NCI-H1436 (cell line): Measurements from ENCODE around the gene CPNE5.

Experiments
- DNase-seq: peaks from one replicate; lab custom pipeline; 2025; lab: John Stamatoyannopoulos, UW

CPNE5 gene

DNA sequence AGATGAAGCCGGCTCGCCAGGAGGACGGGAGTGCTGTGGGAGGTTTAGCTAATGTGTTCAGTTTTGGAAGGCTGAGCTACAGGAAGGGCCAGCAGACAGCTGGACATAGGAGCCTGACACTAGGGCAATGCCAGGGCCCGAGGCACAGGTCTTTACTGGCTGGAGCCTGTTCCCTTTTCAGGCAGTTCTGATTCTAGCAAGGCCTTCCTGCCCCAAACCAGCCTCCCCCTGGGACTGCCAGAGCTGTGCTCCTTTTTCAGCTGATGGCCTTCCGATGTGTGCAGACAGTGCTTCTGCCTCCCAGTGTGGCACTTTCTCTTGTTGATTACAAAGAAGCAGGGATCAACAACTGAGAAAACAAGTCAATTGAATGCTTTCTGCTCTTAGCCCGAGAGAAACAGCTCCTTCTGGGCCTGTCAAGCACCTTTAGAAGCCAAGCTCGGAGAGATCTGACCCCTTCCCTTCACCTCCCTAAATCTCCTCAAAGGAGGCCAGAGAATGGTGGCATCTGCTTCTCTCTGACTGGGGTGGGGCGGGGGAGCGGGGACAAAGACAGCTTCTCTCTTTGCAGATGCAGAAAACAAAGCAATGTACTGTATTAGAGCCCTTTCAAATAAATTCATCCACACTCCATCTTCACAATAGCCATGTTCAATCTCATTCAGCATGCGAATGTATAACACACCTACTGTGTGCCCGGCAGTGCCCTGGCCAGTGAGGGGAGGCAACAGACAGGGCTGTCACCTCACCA lies 78.4 kb downstream of the CPNE5 start:
- DNase-seq = no peak

DNA sequence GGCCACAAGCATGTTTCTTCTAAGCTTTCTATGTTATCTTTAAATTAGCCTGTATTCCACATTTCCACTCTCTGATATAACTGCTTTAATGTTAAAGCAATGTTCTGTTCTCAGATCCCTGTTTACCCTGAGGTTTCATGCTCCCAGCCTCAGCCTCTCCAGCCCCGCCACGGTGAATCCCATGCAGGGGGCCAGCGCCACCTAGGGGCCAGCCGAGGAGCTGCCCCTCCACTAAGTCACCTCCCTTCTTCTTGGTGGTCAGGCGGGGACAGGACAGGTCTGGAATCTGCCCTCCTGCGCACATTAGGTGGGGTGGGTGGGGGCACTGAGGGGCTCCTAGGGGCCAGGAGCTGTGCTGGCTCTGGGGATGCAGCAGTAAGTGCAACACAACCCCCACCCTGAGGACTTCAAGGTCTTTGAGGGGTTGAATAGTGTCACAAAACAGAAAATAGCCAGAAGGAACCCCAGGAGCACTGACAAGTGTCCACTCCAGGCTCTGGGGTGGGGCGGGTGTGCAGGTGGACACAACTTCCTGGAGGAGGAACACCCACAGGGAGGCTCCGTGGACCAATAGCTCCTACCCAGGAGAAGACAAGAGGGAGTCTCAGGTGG lies 80.0 kb downstream of the CPNE5 start:
- DNase-seq = peak; percentile 43

DNA sequence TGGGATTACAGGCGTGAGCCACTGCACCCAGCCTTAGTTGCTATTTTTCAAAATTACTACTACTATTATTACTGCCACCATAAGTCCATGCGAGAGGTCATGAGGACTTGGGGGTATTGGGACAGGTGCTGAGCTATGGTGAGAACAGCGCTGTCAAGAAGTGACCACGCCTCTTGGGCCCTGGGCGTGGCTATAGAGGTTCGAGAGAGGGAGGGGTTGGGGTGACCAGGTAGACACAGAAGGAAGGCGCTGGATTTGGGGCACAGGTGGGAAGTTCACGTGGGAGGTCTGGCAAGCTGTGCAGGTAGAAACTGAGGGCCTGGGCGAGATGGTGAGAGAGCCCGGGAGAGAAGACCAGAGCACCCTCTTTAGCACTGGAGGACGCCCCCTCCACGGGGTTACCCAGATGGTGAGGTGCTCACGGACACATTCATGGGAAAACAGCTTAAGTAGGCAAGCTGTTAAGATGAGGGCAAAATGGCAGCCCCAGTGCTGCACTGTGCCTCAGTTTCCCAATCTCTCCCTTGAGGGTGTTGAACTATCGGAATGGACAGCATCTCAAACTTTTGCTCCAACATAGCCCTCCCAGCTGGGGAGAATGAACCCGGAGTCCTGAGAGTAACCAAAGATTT lies 80.6 kb downstream of the CPNE5 start:
- no peak for DNase-seq

DNA sequence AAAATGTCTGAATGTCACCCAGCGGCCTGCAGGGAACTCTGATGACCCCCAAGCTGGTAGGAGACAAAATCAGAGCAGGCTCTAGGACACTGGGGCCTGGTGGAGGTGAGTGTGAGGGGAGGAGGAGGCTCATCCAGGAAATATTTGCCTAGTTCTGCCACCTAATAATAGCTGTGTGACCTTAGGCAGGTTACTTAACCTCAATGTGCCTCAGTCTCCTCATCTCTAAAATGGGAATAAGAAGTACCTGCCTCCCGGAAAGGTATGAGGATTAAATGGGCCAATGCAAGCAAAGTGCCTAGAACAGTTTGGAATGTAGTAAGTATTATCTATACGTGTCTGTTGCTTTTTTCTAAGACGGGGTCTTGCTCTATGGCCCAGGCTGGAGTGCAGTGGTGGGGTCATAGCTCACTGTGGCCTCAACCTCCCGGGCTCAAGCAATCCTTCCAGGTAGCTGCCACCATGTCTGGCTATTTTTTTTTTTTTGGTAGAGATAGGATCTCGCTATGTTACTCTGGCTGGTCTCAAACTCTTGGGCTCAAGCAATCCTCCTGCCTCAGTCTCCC lies 81.2 kb downstream of the CPNE5 start:
- DNase-seq = no peak

DNA sequence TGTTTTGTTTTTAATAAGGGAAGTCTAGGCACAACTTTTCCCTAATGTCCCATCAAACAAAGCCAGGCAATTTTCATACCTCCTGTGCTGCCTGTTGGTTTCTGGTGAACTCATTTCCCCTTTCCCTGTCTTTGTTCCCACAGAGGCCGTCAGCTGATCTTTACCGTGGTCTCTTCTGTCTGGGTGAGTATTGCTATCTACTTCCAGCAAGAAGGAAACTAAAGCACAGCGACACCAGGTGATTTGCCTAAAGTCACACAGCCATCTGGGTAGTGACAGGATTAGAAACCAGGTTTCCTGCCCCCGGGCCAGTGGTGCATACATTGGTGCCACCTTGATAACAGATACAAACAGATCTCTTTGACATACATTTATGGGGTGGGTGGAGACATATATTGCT lies 82.0 kb downstream of the CPNE5 start:
- no peak for DNase-seq

DNA sequence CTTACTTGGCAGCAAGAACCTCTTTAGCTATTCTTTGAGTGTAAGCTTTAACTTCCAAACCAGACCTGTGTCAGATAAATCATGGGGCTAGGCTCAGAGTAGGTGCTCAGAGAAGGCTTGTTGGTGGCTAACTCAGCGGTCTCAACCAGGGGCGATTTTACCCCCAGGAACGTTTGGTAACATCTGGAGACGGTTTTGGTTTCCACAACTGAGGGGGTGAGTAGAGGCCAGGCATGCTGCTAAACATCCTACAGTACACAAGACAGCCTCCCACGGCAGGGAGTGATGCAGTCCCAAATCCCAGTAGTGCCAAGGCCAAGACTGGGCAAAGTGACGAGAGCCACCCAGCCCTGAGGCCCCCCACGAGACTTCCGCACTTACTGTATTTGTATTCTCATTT lies 82.5 kb downstream of the CPNE5 start:
- no peak for DNase-seq

DNA sequence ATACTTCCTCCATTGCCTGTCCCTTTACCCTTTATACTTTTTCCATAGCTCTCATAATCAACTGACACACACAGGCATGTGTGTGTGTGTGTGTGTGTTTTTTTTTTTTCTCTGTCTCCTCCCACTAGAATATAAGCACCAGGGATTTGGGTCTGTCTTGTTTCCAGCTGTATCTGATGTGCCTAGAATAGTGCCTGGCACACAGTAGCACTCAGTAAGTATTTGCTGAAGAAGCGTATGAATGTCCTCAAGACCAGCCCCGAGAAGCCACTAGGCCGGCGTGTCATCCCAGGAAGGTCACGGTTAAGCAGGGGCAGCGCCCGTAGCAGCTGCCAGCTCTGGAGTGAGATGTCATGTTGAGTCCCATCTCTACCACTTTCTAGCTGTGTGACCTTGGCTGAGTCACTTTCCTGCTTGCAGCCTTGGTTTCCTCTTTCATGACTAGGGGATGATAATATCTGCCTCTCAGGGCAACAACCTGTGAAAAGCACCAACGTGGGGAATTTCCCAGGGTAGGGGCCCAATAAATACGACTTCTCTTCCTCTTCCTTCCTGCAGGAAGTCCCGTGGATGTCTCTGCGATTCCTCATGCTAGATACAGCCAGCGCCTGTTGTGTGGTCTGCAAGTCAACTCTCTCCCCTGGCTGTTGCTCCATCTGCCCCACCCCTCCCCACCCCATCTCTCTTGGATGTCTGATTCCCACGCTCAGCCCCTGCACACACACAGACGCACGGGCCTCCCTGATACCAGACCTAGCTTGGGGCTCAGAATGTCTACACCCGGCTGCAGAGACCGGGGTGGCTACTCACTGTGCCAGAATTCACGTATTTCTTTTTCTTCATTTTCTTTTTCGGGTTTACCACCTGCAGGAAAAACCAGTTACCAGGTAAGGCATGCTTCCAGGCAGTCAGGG lies 83.6 kb downstream of the CPNE5 start:
- DNase-seq = no peak

DNA sequence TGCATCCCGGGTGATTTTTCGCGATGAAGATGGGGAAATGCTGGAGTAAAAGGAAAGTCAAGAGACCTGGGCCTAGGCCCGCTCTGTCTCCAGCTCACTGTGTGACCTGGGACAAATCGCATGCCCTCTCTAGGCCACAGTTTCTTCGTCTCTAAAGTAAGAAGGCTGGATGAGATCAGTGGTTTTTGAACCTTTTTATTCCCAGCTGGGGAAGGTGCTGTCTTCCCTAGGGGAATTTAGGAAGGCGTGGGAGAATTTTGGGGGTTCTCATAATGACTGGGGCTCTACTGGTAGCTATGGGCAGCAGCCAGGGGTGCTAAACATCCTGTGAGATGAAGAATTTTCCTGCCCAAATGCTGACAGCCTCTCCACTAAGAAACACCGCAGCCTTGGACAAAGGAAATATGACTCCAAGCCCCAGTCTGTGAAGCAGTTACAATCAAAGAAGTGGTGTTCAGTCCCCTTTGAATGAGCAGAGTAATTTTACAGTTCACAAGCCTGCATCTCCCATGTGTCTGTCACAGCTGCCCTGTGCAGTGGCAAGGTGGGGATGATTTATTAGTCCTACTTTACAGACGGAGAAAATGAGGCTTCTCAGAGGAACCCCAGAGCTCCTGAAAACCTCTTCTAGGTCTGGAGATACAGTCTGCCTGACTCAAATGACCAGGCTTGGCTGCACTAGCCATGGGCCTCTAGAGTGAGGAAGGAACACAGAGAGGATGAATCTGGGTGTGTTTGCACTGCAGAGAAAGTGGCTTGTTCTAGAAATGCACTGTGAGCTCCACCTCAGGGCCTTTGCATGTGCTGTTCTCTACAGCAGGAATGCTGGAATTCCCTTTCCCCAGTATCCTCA lies 84.4 kb downstream of the CPNE5 start:
- no peak for DNase-seq

DNA sequence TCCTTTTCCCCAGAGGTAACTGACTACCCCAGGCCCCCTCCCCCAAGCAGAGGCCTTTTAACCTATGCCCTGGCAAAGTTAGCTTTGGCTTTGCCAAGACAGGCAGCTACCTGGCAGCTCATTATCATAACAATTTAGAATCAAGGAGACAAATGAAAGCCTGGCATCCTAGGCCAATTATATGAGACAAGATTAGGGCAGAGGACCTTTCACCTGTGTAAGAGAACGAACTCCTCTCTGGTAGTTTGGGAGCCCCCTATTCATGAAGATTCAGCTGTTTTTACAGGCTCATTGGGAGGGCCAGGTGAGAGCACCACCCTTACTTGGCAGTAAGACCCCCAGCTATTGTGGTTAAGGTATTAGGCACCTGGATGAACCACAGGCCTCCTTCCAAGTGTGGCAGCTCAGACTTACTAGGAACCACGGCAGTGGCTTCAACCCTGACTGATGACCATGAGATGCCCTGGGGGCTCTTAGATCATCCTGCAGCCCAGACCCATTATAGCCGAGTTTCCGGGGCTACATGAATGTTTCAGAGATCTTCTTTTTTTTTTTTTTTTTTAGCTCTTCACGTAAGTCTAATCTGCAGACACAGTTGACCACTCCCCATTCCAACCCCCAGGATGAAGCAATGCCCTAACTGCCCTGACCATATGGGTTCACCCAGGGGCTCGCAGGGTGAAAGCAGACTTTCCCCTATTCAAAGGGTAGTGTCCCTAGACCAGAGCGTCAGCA lies 85.4 kb downstream of the CPNE5 start:
- no peak for DNase-seq

DNA sequence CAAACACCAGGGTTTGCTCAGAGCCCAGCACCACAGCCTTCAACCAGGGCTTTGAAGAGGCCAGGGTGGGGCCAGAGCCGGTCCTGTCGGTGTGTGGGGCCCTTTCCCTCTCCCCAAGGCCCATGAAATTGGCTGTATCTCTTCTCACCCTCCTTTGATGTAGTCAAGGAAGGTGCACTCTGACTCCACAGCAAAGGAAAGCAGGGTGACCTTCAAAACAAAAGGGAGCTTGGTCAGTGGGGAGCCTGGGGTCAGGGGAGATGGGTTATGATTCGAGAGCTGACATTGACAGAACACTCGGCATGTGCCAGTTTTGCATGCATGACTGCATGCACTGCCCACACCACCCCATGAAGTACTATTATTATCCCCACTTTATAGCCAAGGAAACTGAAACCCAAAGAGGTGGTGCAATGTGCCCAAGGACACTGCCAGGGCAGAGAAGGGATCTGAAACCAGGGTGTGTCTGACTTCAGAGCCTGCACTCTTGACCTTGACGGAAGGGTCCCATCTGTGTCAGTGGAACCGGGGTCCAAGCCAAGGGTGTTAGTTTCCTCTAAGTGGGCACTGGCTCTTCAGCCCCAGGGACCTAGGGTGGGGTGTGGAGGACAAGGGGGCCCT lies 86.2 kb downstream of the CPNE5 start:
- no peak for DNase-seq

DNA sequence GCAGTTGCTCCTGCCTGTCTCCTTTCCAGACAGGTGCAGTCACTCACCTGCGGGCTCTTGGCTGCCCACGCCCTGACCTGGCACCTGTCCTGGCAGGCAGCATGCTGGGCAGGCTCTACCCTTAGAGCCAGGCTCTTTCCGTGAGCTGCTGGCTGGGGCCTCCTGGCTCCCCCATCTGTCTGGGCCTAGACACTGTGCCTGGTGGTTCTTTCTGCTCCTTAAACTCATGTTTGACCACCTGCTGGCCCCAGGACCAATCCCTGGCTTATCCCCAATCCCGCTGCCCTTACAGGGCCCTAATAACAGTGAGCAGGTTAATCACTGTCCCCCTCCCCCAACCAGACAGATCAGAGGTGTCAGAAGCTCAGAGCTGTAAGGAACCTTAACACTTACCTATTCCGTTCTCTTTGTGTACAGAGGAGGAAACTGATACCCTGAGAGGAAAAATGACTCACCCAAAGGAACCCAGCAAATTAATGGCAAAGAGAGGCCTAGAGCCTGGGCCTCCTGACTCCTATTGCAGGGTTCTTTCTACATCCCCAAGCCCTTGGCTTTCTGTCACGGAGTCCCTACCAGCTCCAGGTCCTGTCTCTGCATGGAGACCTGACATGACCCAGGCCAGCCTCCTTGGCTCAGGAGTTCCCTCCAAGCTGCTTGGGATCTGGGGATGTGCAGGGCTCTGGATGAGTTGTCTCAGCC lies 86.9 kb downstream of the CPNE5 start:
- DNase-seq = no peak

DNA sequence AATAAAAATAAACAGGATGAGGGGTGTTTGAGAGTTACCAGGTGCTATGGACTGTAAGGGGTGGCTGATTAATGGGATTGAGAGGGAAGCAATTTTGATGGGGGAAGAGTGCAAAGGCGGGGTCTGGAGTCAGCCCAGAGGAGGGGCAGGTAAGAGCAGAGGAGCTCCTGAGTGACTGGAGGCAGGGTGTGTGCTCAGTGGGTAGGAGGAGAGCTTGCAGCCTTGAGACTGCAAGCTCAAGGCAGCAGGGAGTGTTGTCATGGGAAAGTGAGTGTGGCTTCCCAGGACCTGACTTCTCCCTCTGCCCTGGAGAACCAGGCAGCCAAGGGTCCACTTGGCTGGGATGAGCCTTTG lies 87.4 kb downstream of the CPNE5 start:
- no peak for DNase-seq

DNA sequence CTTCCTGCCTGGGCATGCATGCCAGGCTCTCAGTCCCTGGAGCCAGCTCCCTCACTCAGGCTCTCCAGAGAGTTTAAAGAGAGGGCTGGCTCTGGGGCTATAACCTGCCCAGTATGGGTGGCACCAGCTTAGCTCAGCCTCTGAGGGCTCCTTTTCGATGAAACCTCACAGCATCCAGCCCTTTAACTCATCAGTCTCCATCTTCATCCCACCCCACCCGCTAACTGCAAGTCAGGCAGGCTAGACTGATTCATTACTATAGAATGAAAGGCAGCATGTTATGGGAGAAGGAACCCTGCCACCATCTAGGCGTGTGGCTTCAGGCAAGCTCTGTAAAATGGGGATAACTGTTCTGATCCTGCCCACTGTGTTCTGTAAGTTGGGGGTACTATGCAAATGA lies 88.2 kb downstream of the CPNE5 start:
- DNase-seq = no peak

DNA sequence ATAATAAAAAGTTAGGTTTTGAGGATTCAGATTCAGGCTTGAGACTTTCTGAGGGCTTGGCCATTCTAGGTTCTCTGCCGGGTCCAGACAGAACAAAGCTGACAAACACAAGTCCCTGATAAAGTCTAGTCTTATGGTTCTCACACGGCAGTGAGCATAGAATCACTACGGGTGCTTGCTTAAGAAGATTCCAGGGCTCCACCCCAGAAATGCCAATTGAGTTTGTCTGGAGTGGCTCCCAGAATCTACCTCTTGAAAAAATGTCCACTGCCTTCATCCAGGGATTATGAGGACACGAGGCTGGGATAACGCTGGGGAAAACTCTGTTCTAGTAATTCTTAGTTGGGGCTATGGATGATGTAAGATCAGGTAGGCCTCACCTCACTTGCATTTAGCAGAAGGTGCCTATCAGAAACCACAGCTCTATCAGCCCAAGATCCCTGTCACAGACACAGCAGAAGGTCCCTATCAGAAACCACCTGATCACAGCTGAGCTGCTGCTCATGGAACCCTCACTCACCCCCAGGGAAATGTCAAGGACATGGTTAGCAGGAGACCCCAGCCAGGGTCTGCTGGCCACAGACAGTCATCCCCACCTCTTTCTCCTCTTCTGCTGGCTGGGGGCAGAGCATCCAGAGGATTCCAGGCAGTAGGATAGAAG lies 89.3 kb downstream of the CPNE5 start:
- no peak for DNase-seq

DNA sequence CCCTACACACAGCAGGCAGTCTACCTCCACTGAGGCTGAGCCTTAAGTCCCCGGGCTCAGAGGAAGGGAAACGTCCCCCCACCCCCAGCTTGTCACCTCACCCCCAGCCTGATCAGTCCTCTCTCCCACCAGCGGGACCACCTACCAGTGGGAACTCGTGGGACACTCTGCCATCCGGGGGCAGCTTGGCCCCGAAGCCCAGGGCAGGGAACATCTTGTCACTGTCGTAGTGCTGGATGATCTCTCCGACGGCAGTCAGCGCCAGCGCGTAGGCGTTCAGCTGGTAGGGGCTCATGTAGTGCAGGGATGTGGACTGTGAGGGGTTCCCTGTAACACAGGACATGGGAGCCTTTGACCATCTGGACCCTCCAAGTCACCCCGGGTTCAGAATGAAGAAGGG lies 93.0 kb downstream of the CPNE5 start:
- no peak for DNase-seq

DNA sequence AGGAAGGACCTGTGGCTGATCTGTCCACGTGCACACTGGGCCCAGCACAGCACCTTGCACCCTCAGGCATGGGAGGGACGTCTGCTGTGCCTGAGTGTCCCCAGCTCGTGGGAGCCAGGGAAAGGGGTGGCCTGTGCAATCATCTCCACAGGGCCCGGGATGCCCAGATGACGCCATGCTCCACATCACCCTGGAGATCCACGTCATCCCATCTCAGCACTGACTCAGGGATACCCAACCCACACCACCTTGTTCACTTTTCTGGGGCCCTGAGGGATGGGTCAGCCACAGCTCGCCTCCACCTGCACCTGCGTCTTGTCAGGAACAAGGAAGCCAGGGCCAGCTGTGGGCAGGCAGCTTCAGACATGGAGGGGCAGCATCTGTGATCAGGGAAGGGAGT lies 93.4 kb downstream of the CPNE5 start:
- DNase-seq = no peak

DNA sequence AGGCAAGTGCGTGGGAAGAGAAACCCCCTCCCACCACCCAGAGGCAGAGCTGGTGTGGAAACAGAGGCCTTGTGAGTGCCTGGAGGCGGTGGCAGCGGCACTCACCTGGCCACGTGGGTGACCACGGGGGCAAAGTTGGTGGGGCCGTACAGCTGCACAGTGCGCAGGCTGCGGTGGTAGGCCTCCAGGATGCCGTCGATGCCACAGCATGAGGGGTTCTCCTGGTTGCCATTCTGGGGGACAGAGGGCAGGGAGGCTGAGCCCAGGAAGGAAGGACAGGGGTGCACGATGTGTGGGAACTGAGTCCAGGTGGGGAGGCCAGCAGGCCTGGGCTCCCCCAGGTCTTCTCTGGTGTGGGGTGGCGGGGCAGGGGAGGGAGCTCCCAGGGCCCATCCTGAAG lies 94.0 kb downstream of the CPNE5 start:
- DNase-seq = no peak

DNA sequence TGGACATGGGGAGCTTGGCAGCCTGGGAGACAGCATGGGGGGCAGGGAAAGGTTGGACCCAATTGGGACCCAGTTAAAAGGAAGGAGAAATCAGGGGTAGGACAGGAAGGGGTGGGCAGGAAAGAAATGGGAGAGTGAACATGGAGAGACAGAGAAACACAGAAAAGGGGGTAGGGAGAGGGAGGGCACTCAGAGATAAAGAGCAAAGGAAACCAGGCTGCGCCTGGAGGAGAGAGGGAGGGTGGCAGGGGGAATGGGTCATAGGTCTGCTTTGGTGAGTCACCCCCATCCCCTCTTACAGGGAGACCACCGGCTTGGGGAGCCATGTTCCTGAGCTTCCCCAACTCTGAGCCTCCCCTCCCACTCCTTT lies 95.0 kb downstream of the CPNE5 start:
- DNase-seq = no peak
